GM12874 (cell line): ENCODE results near the gene REC8.

Source experiments
- CTCF ChIP-seq: IDR thresholded peaks from 2 replicates; pipeline ENCODE4 v1.5.1; 2011; ENCODE audit warnings: low read depth, mild to moderate bottlenecking, control low read depth, low read length, moderate library complexity; ENCODE audit not compliant: insufficient read depth

REC8 gene

GRCh38 chr14:24189059-24189375 is 17.1 kb downstream of the REC8 start:
- no peak for TF ChIP-seq CTCF

- TF ChIP-seq CTCF, result no peak
Measured at GRCh38 chr14:24189460-24189859, 17.6 kb downstream of the REC8 start.

GRCh38 chr14:24190416-24190815 is 18.5 kb downstream of the REC8 start:
- no peak for TF ChIP-seq CTCF

- TF ChIP-seq CTCF, result no peak
Measured at GRCh38 chr14:24192933-24193332, 21.1 kb downstream of the REC8 start.

- TF ChIP-seq CTCF, result no peak
Measured at GRCh38 chr14:24194186-24194872, 22.4 kb downstream of the REC8 start.

GRCh38 chr14:24194873-24195185 is 22.9 kb downstream of the REC8 start:
- TF ChIP-seq CTCF, result no peak

GRCh38 chr14:24195186-24196070 is 23.5 kb downstream of the REC8 start, which contains the start of gene TM9SF1:
TSS of gene TM9SF1 (minus strand) at chr14:24195441. CDS start at chr14:24195019, 422 bp downstream.
- TF ChIP-seq CTCF, result no peak
